ENCODE measurements around the gene TAF1. TPM values are rescaled to one million over a fixed set of nuclear protein-coding genes. Genes with fewer than 3 reads are reported as not detected.
"Not testable (repeated sequence)": the region's sequence is repeated elsewhere in the genome, so short reads cannot be mapped to it uniquely, and the experiment has no call there.

Gene TAF1
- total and polyA plus RNA-seq, 2 of the 13 experiments (the other 11 are each of a cell fraction or from before 2014, with no cell fraction given), result 8.1 to 17.7 TPM

DNA sequence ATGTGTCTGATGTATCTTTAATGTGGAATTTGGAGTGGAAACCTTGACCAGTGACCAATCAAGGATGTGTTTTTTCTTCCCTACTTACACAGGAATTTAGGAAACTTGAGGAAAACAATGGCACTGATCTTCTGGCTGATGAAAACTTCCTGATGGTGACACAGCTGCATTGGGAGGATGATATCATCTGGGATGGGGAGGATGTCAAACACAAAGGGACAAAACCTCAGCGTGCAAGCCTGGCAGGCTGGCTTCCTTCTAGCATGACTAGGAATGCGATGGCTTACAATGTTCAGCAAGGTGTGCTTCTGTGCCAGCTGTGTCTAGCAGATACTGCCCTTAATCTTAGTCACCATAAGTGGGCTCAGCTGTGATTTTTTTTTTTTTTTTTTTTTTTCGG lies 12.6 kb downstream of the TAF1 start (continued):
- TF ChIP-seq EP300 (IDR thresholded peaks at IDR 0.05; ENCODE audit: low read depth in 2 of 2, low read length in 2 of 2) (no peak), EP300 (CRISPR knock-in tag; IDR thresholded peaks at IDR 0.05; ENCODE audit: borderline replicate concordance) (no peak), NFIB (CRISPR knock-in tag; IDR thresholded peaks at IDR 0.05; ENCODE audit: borderline replicate concordance) (no peak), ZNF24 (IDR thresholded peaks at IDR 0.05) (no peak)

DNA sequence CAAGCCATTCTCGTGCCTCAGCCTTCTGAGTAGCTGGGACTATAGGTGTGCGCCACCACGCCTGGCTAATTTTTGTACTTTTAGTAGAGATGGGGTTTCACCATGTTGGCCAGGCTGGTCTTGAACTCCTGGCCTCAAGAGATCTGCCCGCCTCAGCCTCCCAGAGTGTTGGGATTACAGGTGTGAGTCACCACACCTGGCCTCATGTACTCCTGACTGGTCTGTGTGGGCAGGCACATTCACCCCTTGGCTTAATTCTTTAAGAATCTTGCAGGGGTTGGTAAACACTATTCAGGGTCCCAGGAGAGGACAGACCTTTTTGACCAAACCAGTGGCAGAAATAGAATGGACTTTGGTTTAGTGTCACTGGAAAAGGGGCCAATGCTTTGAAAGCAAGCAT lies 25.6 kb downstream of the TAF1 start:
- ATAC-seq; in situ Hi-C loops (cut with HindIII; ENCODE audit: extremely low pct_ligation_motif_present, low pct_unique_long_range_greater_than_20kb); CTCF ChIA-PET (ENCODE audit: low intra/inter-chr PET ratio, low total read pairs); H3K4me3 ChIP-seq (replicated peaks in 1 of 3; ENCODE audit: insufficient read depth in 1 of 3, low read depth in 2 of 3, low read length in 3 of 3); BruUV-seq (replicated peaks); H3K27me3 ChIP-seq (ENCODE audit: control insufficient read depth in 1 of 2, insufficient read depth in 2 of 2, low read length in 2 of 2); H3K9me3 ChIP-seq (ENCODE audit: low read length); FAIRE-seq; H3K9ac ChIP-seq (ENCODE audit: insufficient read depth, low read depth, low read length); H3K79me2 ChIP-seq (ENCODE audit: insufficient read depth, low read length); H2AFZ ChIP-seq (ENCODE audit: low read length); H4K20me1 ChIP-seq (ENCODE audit: insufficient read depth, low read length); TF ChIP-seq FOXP1 (IDR thresholded peaks at IDR 0.05): not testable (repeated sequence)
- peaks cover 3 to 45% of the 10 kb centered on the region in 2 experiments; a peak in 4 of 5 replicates for H3K36me3 ChIP-seq (replicated peaks in 1 of 2; ENCODE audit: control insufficient read depth in 1 of 2, insufficient read depth in 2 of 2, low read length in 2 of 2)
- intact Hi-C loops (cut with micrococcal nuclease; ENCODE audit: unreplicated experiment), result loop anchor here (2.0 kb wide), 1 partner anchor 25 kb away; the partner anchor contains the start of gene TAF1
- TF ChIP-seq MEF2D (CRISPR knock-in tag; IDR thresholded peaks at IDR 0.05), result 0 out of 2 replicates have a peak, but pooled peaks have one; percentile 21
- TF ChIP-seq, protein P1, sequence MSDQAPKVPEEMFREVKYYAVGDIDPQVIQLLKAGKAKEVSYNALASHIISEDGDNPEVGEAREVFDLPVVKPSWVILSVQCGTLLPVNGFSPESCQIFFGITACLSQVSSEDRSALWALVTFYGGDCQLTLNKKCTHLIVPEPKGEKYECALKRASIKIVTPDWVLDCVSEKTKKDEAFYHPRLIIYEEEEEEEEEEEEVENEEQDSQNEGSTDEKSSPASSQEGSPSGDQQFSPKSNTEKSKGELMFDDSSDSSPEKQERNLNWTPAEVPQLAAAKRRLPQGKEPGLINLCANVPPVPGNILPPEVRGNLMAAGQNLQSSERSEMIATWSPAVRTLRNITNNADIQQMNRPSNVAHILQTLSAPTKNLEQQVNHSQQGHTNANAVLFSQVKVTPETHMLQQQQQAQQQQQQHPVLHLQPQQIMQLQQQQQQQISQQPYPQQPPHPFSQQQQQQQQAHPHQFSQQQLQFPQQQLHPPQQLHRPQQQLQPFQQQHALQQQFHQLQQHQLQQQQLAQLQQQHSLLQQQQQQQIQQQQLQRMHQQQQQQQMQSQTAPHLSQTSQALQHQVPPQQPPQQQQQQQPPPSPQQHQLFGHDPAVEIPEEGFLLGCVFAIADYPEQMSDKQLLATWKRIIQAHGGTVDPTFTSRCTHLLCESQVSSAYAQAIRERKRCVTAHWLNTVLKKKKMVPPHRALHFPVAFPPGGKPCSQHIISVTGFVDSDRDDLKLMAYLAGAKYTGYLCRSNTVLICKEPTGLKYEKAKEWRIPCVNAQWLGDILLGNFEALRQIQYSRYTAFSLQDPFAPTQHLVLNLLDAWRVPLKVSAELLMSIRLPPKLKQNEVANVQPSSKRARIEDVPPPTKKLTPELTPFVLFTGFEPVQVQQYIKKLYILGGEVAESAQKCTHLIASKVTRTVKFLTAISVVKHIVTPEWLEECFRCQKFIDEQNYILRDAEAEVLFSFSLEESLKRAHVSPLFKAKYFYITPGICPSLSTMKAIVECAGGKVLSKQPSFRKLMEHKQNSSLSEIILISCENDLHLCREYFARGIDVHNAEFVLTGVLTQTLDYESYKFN (CRISPR knock-in tag; conservative IDR thresholded peaks at IDR 0.05), result 0 out of 2 replicates have a peak, but pooled peaks have one; percentile 18
- TF ChIP-seq FOSL2 (CRISPR knock-in tag; IDR thresholded peaks at IDR 0.05), result peak; percentile 61
- peak; percentile 69; the same call in 1 of the 2 replicates for TF ChIP-seq ZNF460 (CRISPR knock-in tag; IDR thresholded peaks at IDR 0.05; ENCODE audit: borderline replicate concordance)
- TF ChIP-seq FOXP1 (CRISPR knock-in tag; IDR thresholded peaks at IDR 0.05), result peak; percentile 7; the same call in 1 of the 2 replicates
- TF ChIP-seq, protein P2, sequence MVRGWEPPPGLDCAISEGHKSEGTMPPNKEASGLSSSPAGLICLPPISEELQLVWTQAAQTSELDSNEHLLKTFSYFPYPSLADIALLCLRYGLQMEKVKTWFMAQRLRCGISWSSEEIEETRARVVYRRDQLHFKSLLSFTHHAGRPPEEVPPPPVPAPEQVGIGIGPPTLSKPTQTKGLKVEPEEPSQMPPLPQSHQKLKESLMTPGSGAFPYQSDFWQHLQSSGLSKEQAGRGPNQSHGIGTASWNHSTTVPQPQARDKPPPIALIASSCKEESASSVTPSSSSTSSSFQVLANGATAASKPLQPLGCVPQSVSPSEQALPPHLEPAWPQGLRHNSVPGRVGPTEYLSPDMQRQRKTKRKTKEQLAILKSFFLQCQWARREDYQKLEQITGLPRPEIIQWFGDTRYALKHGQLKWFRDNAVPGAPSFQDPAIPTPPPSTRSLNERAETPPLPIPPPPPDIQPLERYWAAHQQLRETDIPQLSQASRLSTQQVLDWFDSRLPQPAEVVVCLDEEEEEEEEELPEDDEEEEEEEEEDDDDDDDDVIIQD (CRISPR knock-in tag; IDR thresholded peaks at IDR 0.05; ENCODE audit: low read depth), result peak; percentile 51; the same call in 1 of the 2 replicates
- TF ChIP-seq HNF4A (CRISPR knock-in tag; IDR thresholded peaks at IDR 0.05), result peak; percentile 36; the same call in 1 of the 2 replicates
- H3K27ac ChIP-seq (ENCODE audit: extremely low read length, insufficient read depth, low read length), result peak overlapping the region; percentile 73
- peaks cover 34% of the 10 kb centered on the region for H3K4me1 ChIP-seq (ENCODE audit: insufficient read depth, low read length)
- H3K4me2 ChIP-seq (ENCODE audit: low read depth, low read length), result 0 out of 2 replicates have a peak overlapping the region, but pooled peaks have one; percentile 3
- 100% methylated on average over 3 of the region's 4 CpGs for WGBS (ENCODE audit: low lambda C conversion rate)
- POLR2A ChIA-PET, result interaction anchor here (2.1 to 2.5 kb wide), 2 partner anchors 26 to 39 kb away, joined by 6 to 12 read pairs; partner anchors contain the start of gene TAF1
- DNase-seq (ENCODE audit: low spot score), result peak; percentile 10

Measured in HepG2 (cell line).